ENCODE results near the gene SPC24.
A peak's percentile ranks its signal among the peaks of the same experiment; 100 is the strongest.

The SPC24 gene, protein sequence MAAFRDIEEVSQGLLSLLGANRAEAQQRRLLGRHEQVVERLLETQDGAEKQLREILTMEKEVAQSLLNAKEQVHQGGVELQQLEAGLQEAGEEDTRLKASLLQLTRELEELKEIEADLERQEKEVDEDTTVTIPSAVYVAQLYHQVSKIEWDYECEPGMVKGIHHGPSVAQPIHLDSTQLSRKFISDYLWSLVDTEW

DNA sequence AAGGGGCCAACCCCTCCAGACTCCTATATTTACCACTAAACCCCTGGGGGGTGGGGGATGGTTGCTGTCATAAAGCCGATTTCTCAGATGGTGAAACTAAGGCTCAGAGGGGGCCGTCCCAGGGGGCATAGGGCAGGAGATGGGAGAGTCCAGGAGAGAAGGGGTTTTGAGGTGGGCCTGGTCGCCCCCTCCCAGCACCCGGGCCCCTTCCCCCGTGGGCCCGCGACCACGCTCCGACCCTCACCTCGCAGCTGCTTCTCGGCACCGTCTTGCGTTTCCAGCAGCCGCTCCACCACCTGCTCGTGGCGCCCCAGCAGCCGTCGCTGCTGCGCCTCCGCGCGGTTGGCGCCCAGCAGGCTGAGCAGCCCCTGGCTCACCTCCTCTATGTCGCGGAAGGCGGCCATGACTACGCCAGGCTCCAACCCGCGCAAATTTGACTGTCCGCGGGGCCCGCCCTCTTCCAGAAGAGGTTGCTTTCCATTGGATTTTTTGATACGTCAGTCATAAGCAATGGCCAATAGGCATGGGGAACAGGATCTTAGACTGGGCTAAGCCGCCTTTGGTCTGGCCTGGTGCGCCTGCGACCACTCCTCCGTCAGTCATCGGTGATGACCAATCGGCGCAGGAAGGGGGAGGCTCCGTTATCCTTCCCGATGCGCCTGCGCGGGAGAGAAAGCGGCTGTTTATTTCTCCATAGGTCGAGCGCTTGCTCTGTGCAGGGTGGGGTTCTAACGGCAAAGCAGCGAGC, at the start of gene SPC24:
SPC24 (minus strand) TSS at position 410 of the 748 bp plus-strand sequence; CDS start at position 404, 6 bp downstream.
- DNase-seq (ENCODE audit: low read depth in 3 of 3) = peak; percentile 79 to 92 (median 83)

DNA sequence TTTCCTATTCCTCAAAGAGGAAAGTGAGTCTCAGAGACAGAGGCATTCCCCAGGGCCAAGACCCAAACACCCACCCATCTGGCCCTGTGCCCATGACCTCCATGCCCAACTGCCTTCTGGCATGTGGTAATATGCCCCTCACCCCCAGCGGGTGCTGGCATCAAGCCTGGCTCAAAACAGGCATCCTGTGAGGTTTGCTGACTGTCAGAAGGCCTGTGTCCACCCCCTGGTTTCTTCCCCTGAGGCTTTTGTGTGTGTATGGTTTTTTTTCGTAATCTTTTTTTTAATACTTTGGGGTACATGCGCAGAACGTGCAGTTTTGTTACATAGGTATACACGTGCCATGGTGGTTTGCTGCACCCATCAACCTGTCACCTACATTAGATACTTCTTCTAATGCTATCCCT, 49.4 kb upstream of the SPC24 start:
- no peak for DNase-seq (ENCODE audit: low read depth in 3 of 3)

DNA sequence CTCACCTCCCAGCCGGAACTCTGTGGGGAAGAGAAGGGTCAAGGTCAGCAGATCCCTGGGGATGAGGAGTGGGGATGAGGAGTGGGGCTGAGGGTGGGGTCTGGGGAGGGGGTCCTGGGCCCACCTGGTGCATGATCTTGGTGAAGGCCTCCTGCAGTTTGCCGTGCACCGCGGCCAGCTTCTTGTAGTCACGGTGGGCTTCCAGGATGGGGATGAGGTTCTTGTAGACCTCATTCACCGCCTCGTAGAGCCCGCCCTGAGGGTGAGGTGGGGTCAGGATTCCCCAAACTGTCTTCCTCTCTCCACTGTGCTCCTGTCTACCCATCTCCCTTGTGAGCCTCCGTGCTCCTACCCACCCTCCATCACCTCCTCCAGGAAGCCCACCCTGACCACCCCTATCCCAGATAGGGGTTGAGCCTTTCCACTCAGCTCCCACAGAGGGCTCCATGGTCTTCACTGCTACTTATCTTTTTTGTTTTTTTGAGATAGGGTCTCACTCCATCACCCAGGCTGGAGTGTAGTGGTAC, 48.6 kb upstream of the SPC24 start:
- DNase-seq (ENCODE audit: low read depth in 3 of 3) = no peak

DNA sequence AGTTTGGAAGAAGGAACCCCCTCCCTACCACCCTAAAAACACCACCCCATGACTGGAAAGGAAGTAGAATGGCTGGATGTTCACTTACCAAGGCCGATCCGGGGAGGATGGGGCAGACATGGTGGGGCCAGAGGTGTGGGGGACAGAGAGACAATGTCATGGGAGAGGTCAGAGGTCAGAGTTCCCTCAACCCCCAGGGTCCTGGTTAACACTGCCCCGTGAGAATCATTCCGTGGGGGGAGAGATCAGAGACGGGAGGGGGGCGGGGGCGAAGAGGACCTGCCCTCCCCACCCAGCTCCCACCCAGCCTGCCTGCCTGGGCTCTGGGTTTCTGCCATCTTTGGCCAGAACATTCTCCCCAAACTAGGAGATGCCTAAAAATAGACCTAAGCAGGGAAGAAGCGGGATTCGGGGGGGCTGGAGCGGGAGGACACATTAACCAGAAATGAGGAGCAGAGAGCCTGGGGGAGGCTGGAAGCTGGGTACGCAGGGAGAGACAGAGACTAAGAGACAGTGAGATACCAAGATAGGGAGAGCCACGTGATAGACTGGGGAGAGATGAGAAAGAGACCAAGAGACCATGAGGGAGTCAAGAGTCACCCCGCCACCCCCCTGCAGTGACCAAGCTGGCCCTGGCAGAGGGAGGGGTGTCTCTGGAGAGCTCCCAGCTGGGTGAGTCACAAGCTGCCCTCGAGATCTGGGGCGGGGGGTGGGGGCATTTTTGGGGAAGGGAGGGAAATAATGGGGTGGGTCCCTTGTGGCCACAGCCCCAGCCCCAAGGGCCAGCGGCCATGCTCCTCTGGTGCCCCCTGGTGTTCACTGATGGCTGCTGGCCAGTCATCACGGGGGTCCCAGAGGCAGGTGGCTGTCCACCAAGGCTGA, 47.9 kb upstream of the SPC24 start:
- peak in 2 of 3 experiments; percentile 4 to 14 for DNase-seq (ENCODE audit: low read depth in 3 of 3)

DNA sequence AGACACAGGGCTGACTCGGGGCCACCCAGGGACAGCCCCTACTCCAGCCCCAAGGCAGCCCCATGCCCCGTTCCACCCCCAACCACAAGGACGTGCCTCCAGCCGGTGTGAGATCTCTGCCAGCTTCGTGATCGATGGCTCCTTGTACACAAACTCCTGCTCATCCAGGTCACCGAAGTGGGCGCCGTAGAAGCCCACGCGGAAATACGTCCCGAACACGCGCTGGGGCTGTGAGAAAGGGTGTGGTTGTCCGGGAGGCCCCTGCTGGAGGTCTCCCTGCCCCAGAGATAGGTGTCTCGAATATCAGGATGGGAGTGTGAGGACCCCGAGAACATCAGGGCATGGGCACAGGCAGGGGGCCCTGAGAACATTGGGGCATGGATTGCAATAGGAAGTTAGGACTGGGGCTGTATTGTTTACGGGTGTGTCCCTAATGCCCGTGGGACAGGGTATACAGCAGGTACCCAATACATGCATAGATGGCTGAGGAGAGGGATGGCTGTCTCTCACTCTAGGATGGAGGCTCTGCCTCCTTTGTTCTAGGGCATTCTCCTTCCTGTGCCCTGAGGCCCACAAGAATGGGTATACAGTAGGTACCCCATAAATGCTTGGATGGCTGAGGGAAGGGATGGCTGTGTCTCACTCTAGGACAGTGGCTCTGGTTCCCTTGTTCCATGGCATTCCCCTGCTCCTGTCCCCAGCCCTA, 47.1 kb upstream of the SPC24 start:
- DNase-seq (ENCODE audit: low read depth in 3 of 3) = no peak

DNA sequence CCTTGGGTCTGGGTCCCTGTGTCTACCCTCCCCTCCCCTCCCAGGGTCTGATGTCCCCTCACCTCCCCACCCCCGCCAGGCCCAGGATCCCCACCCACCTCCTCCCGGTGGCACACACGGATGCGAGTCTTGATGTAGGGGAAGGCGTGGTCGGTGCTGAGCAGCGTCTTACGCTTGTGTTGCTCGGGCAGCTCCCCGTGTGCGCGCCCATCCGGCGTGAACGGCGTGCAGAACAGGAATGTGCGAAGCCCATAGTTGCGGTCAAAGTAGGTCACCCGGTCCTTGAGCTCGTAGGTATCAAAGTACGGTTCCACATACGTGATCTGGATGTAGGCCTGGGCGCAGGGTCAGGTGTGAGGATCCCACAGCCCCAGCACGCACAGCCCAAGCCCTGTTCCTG, 46.2 kb upstream of the SPC24 start:
- no peak for DNase-seq (ENCODE audit: low read depth in 3 of 3)

DNA sequence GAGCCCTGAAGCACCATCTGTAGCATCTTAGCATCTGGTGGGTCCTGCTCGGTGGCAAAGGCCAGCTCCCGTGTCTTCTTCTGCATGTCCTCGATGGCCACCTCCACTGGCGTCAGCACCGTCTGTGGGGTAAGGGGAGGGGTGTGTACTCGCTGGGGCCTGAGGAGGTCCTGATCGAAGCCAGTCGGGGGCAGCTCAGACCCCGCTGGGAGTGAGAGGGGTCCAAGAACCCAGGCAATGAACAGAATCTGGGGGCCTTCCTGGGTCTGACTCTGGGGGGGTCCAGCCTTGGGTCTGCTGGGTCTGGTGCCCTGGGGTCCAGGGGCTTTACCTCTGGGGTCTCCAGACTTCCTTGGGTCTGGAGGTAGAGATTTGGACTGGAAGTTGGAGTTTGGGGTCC, 45.3 kb upstream of the SPC24 start:
- no peak for DNase-seq (ENCODE audit: low read depth in 3 of 3)

DNA sequence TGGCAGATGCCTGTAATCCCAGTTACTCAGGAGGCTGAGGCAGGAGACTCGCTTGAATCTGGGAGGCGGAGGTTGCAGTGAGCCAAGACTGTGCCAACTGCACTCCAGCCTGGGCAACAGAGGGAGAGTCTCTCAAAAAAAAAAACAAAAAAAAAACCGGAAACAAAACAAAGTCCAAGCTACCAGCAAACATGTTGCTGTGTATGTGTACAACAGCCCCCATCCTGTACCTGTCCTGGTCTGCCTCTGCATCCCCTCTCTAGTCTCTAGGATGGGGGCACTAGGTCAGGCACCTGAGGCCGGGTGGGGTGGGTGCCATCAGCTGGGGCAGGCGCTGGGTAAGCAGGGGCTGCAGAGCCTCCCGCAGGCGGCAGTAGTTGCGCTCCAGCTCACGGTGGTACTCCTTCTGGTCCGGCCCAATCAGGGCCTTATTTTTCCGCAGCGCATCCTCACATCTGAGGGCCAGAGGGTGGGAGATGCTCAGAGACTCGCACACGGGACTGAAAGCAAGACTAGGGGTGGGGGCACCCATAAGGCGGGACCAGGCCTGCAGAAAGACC, 44.5 kb upstream of the SPC24 start:
- no peak for DNase-seq (ENCODE audit: low read depth in 3 of 3)

DNA sequence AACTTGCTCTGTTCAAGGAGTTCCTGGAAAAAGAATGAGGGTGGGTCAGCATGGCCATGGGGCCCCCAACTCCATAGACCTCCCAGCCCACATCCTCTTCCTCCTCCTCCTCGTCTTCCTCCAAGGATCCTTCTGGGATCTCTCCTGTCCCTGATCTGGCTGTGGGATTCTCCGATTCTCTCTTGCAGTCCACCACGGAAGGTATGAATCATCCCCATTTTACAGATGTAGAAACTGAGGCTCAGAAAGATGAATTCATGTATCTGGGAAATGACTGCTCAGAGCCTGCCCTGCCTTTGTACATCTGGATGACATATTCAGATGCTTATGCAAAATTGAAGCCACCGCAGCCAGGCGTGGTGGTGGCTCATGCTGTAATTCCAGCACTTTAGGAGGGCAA, 43.9 kb upstream of the SPC24 start:
- DNase-seq (ENCODE audit: low read depth in 3 of 3) = no peak

DNA sequence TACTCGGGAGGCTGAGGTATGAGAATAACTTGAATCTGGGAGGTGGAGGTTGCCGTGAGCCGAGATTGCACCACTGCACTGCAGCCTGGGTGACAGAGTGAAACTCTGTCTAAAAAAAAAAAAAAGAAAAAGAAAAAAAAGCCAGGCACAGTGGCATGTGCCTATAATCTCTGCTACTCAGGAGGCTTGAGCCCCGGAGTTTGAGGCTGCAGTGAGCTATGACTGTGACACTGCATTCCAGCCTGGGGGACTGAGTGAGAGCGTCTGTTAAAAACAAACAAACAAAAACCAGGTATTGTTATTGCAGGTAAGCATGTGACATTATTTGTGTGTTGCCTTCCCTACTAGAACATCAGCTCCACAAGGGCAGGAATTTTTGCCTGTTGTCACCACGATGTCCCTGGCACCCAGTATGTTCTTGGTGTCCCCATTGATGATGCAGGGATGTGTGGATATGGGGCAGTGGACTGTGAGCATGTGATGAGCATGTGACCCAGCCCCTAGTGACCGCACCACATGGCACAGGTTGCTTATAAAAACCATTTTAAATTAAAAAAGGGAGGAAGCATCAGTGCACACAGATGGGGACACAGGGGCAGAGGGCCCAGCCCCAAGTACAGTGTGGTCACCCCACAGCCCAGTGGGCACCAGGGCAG, 43.3 kb upstream of the SPC24 start:
- DNase-seq (ENCODE audit: low read depth in 3 of 3) = no peak

DNA sequence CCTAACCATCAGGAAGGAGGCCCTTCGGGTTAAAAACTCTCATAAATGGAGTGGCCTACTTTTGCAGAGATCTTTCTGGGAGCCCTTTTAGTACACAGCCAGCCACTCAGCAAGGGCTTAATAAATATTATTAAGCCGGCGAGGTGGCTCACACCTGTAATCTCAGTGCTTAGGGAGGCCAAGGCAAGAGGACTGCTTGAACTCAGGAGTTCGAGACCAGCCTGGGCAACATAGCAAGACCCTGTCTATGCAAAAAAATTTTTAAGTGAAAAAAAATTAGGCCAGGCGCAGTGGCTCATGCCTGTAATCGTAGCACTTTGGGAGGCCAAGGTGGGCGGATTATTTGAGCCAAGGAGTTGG, 42.6 kb upstream of the SPC24 start:
- DNase-seq (ENCODE audit: low read depth in 3 of 3) = no peak

DNA sequence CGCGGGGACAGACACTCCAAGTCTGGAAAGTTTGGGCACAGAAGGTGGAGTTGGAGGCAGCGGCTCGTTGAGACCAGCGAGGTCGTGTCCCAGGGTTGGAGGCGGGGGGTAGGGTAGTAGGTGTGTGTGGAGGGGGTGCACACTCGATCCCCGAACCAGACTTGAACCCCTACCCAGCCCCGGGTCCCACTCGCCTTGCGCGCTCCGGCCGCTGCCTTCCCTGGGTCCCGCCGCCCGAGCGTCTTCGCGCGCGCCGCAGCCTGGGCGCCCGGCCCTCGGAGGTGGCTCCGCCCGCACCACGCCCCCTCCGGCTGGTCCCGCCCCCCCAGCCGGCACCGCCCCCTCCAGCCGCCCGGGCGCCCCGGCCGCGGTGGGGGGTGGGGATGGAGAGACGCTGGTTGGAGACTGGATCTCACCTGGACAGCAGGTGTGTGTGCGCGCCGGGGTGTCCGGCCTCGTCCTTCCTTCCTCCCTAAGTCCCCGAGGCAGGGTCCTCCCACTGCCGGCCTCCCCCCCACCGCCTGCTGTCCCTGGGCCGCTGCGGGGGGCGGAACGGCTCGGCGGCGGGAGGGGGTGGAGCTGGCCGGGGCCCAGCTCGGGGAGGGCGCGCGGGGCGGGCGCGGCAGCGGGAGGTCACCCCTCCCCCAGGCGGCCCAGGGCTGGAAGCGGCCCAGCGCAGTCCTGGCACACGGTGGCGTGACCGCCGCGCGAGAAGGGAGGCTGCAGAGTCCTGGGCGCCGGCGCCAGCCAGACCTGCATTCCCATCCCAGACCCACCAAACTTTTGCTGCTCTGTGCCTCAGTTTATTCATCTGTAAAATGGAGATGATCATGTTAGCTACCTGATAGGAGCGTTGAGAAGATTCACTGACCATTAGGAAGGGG, 42.0 kb upstream of the SPC24 start, which contains the start of gene KANK2:
KANK2 (minus strand) TSS at position 255 of the 884 bp plus-strand sequence. CDS start 3,034 bp downstream, outside the sequence.
- DNase-seq (ENCODE audit: low read depth in 3 of 3) = peak; percentile 33 to 74 (median 62)

DNA sequence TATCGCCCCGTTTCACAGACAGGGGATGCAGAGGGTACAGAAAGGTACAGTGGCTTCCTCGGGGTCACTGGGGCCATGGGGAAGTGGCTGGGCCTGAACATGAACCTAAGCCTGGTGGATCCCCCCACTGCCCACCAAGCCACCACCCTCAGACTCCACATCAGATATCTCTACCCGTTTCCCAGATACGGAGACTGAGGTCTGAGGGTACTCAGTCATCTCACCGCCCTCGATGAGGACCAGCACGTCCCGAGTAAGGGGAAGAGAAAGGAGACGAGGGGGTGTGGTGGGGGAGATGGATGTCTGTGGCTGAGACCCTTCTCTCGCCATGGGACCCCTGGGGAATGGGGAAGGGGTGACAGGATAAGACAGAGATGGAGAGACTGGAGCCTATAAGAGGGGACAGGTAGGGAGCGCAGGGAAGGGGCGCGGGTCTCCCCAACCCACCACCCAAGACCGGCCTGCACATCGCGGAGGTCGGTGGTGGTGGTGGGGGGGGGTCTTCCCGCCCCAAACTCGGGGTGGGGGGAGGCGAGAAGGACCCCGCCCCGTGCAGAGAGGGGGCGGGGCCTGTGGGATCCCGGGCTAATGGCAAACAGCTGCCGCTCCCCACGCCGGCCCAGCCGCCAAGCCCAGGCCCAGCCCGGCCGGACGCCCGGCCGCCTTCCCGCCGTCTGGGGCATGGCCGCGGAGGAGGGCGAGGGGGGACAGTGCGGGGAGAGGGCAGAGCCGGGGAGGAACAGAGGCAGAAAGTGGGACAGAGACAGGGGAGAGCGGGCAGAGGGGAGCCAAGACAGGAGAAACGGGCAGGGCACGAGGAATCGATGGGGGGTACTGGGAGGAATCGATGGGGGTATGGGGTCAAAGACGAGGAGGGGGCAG, 41.1 kb upstream of the SPC24 start:
- DNase-seq (ENCODE audit: low read depth in 3 of 3) = no peak

DNA sequence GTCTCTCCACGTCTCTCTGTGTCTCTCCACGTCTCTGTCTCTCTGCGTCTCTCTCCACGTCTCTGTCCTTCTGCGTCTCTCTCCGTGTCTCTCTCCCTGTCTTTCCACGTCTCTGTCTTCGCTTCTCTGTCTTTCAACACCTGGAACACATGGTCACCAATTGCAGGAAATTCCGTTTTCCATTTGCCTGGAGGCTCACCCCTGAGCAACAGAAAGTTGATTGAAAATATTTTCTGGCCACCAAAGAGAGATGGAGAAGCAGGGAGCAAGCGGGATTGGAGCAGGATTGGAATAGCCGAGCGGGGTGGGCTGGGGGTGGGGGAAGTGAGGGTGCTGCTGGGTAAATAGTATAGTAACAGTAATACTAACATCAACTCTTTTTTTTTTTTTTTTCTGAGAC, 40.1 kb upstream of the SPC24 start:
- DNase-seq (ENCODE audit: low read depth in 3 of 3) = no peak

DNA sequence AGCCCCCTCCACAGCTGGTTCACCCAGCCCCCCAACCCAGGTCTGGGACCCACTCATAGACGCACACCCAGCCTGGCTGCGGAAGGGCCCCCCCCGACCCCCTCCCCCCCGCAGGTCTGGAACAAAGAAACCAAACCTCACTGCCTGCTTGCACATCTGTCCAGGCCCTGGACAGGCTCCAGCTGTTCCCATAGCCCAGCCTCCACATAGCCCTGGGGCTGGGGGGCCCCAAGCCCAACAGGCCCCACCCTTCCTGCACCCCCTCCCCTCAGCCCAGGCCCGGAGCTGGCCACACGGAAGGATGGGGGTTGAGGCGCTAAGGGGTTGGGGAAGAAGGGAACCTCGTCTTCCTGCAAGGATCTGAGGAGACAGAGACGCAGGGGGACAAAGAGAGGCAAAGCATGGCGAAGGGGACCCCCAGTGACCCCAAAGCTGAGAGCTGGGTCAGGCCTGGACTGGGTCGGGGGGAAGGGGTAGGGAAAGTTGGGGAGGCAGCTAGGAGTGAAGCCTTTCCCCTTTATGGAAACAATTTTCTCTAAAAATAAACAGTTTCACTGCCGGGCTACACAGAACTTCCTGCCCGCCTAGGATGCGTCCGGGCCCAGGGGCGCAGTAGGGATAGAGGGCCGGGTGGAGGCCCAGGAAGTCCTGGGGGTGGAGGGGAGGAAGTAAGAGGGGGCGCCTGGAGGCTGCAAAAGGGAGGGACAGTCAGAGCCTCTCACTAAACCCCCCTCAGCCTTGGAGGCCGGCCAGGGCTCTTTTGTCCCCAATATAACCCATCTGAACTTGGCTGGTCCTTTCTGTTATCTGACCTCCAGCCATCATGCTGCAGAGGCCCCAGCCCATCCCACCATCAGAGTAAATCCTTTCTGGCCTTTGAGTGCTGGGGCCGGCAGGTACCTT, 39.3 kb upstream of the SPC24 start:
- no peak for DNase-seq (ENCODE audit: low read depth in 3 of 3)

DNA sequence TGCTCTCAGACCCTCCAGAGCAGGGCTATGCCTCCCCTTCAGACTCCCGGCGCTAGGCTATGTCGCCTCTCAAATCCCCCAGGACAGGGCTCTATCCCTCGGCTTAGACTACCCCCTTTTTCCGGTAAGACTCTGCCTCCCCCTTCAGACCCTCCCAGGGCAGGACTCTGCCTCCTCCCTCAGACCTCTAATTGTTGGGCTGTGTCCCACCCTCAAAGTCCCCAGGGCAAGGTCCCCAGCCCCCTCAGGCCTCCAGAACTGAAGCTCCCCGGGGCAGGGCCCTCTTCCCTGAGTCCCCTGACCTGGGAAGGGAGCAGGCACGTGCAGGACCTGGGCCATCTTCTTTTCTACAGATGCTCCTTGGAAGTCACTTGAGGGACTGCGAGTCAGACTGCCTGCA, 38.6 kb upstream of the SPC24 start:
- DNase-seq (ENCODE audit: low read depth in 3 of 3) = no peak

Measured in stimulated activated CD4-positive, alpha-beta T cell treated with anti-CD3 and anti-CD28 coated beads, TNF-alpha, amount 100 ng/mL, for 24 hours (primary cell).